ENCODE measurements around the gene THSD7B.

Gene THSD7B

GRCh38 chr2:137167651-137168050, 402.3 kb downstream of the THSD7B start:
- Histone ChIP-seq H3K9me3 (ENCODE audit: insufficient read depth, low read depth, low read length) (no peaks in the 10 kb centered on the region), H3K36me3 (ENCODE audit: insufficient read depth, low read length) (no peaks in the 10 kb centered on the region), H3K9me2 (replicated peaks; ENCODE audit: low read depth, low read length) (no peaks in the 10 kb centered on the region), H3K27me3 (ENCODE audit: insufficient read depth, low read length, poor library complexity, severe bottlenecking) (no peaks in the 10 kb centered on the region), H3K4me2 (ENCODE audit: low read depth, low read length, poor library complexity, severe bottlenecking) (no peak overlapping the region), H2AFZ (ENCODE audit: low read length) (no peak overlapping the region), H3K4me3 (ENCODE audit: low read length, poor library complexity, severe bottlenecking) (no peak overlapping the region), H3K9ac (ENCODE audit: low read depth, low read length, poor library complexity, severe bottlenecking) (no peak overlapping the region), H3F3A (ENCODE audit: low read depth) (no peaks in the 10 kb centered on the region), H3K4me1 (ENCODE audit: insufficient read depth, low read length, poor library complexity, severe bottlenecking) (no peaks in the 10 kb centered on the region), H4K20me1 (ENCODE audit: insufficient read depth, low read length, poor library complexity, severe bottlenecking) (no peaks in the 10 kb centered on the region), H3K79me2 (ENCODE audit: insufficient read depth, low read length) (no peaks in the 10 kb centered on the region)
- no peak for TF ChIP-seq CTCF (conservative IDR thresholded peaks at IDR 0.05; ENCODE audit: low read length)
- no peak for TF ChIP-seq EZH2phosphoT487 (IDR thresholded peaks at IDR 0.05; ENCODE audit: borderline replicate concordance)

- no peaks in the 10 kb centered on the region for H3K9me3 ChIP-seq (ENCODE audit: insufficient read depth, low read depth, low read length)
- no peak overlapping the region for H3K4me2 ChIP-seq (ENCODE audit: low read depth, low read length, poor library complexity, severe bottlenecking)
- H3K36me3 ChIP-seq (ENCODE audit: insufficient read depth, low read length) = no peaks in the 10 kb centered on the region
- TF ChIP-seq EZH2phosphoT487 (IDR thresholded peaks at IDR 0.05; ENCODE audit: borderline replicate concordance) (no peak), CTCF (conservative IDR thresholded peaks at IDR 0.05; ENCODE audit: low read length) (no peak)
- no peaks in the 10 kb centered on the region for H3F3A ChIP-seq (ENCODE audit: low read depth)
- no peaks in the 10 kb centered on the region for H3K27me3 ChIP-seq (ENCODE audit: insufficient read depth, low read length, poor library complexity, severe bottlenecking)
- H3K4me1 ChIP-seq (ENCODE audit: insufficient read depth, low read length, poor library complexity, severe bottlenecking) = no peaks in the 10 kb centered on the region
- no peak overlapping the region for H3K9ac ChIP-seq (ENCODE audit: low read depth, low read length, poor library complexity, severe bottlenecking)
- no peaks in the 10 kb centered on the region for H3K79me2 ChIP-seq (ENCODE audit: insufficient read depth, low read length)
- no peaks in the 10 kb centered on the region for H4K20me1 ChIP-seq (ENCODE audit: insufficient read depth, low read length, poor library complexity, severe bottlenecking)
- H3K4me3 ChIP-seq (ENCODE audit: low read length, poor library complexity, severe bottlenecking) = no peak overlapping the region
- no peak overlapping the region for H2AFZ ChIP-seq (ENCODE audit: low read length)
- no peaks in the 10 kb centered on the region for H3K9me2 ChIP-seq (replicated peaks; ENCODE audit: low read depth, low read length)
Observed at GRCh38 chr2:137168552-137168951, 403.2 kb downstream of the THSD7B start.

GRCh38 chr2:137172162-137172561, 406.8 kb downstream of the THSD7B start:
- Histone ChIP-seq H3K9me2 (replicated peaks; ENCODE audit: low read depth, low read length) (no peaks in the 10 kb centered on the region), H4K20me1 (ENCODE audit: insufficient read depth, low read length, poor library complexity, severe bottlenecking) (no peaks in the 10 kb centered on the region), H3K36me3 (ENCODE audit: insufficient read depth, low read length) (no peaks in the 10 kb centered on the region), H3K27me3 (ENCODE audit: insufficient read depth, low read length, poor library complexity, severe bottlenecking) (no peaks in the 10 kb centered on the region), H3K4me3 (ENCODE audit: low read length, poor library complexity, severe bottlenecking) (no peak overlapping the region), H3K79me2 (ENCODE audit: insufficient read depth, low read length) (no peaks in the 10 kb centered on the region), H3F3A (ENCODE audit: low read depth) (no peaks in the 10 kb centered on the region), H3K4me1 (ENCODE audit: insufficient read depth, low read length, poor library complexity, severe bottlenecking) (no peaks in the 10 kb centered on the region), H2AFZ (ENCODE audit: low read length) (no peak overlapping the region), H3K4me2 (ENCODE audit: low read depth, low read length, poor library complexity, severe bottlenecking) (no peak overlapping the region), H3K9me3 (ENCODE audit: insufficient read depth, low read depth, low read length) (no peaks in the 10 kb centered on the region), H3K9ac (ENCODE audit: low read depth, low read length, poor library complexity, severe bottlenecking) (no peak overlapping the region)
- TF ChIP-seq CTCF (conservative IDR thresholded peaks at IDR 0.05; ENCODE audit: low read length) (no peak), EZH2phosphoT487 (IDR thresholded peaks at IDR 0.05; ENCODE audit: borderline replicate concordance) (no peak)

Measured in Loucy (cell line).